Fibroblast of peridontal ligament (primary cell): Measurements from ENCODE around the gene FCHO1.

Source experiments
- DNase-seq: peaks from one replicate; pipeline ENCODE4 v3.0.0-alpha.2; 2010; ENCODE audit errors: extremely low read depth

Gene FCHO1

DNA sequence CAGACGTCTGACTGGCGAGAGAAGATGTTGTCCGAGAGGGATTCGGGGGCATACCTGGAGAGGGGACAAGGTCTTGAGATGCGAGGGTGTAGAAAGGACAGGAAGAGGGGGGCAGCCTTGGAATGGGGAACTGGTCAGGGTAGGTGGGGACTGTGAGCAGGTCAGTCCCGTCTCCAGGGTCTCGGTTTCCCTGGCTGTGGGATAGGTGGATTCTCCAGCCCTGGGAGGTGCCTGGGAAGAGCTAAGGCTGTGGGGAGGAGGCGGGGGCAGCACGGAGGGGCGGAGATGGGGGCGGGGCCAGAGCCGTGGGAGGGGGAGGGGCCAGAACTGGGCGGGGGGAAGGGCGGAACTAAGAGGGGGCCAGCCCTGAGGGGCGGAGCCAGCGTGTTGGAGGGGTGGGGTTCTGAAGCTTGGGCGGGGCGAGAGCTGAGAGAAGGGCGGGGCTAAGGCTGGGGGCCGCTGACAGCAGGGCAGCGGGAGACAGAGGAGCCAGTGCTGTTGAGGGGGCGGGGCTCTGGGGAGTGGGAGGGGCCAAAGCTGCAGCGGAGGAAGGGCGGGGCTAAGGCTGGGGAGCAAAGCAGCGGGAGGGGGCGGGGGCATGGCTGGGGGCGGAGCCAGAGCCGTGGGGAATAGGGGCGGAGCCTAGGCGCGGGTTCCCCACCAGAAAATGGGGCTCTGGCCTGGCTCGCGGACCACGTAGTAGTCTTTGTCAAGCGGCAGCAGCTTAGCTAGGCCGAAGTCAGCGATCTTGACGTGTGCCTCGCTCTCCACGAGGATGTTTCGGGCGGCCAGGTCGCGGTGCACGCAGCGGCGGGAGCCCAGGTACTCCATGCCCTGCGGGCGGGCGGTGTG lies 79.5 kb downstream of the FCHO1 start:
- no peak for DNase-seq

DNA sequence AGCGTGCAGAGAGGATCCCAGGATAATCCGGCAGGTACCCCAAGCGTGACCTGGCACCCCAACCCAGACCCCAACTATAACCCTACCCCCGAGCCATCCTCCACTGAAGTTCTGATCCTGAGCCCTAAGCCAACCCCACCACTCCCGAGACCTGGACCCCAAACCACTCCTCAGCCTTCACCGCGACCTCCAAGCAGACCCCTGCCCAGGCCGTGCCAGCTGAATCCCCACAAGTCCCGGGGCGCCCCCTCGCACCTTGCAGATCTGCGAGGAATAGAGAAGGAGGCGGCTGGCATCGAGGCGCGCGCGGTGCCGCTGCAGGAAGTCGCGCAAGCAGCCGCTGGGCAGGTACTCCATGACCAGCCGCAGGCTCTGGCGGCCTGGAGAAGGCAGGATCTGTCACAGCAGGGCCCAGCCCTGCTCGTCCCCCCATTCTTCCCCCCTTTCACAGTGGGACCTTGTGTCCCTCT lies 80.2 kb downstream of the FCHO1 start:
- no peak for DNase-seq

DNA sequence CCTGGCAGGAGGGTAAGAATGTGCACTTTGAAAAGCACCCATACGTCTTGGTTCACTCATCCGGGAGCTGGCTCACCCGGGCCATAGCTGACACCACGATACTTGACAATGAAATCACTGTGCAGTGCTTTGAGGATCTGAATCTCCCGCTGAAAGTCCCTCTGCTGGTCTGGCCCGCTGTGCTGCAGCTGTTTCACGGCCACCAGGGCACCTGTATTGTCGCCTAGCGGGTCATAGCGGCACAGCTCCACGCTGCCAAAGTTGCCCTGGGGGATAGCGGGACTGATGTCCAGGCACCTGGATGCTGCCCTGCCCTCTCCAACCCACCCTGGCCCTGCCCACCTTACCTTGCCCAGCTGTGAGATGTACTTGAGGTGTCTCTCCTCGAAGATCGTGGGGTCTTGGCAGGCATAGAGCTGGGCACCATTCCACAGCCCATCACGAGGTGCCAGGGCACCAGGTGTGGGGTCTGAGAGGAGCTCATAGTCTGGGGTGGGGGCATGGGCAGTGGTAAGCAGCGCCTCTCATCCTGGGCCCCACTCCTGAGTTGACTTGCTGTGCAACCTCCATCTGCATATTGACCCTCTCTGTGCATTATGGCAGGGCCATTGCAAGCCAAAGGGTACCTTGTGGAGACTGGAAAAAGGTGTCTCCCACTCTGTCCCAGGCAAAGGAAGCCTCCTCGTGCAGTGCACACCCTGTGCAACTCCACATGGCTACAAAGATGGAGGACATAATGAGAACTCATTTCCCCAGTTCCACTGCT lies 81.3 kb downstream of the FCHO1 start:
- DNase-seq: no peak

DNA sequence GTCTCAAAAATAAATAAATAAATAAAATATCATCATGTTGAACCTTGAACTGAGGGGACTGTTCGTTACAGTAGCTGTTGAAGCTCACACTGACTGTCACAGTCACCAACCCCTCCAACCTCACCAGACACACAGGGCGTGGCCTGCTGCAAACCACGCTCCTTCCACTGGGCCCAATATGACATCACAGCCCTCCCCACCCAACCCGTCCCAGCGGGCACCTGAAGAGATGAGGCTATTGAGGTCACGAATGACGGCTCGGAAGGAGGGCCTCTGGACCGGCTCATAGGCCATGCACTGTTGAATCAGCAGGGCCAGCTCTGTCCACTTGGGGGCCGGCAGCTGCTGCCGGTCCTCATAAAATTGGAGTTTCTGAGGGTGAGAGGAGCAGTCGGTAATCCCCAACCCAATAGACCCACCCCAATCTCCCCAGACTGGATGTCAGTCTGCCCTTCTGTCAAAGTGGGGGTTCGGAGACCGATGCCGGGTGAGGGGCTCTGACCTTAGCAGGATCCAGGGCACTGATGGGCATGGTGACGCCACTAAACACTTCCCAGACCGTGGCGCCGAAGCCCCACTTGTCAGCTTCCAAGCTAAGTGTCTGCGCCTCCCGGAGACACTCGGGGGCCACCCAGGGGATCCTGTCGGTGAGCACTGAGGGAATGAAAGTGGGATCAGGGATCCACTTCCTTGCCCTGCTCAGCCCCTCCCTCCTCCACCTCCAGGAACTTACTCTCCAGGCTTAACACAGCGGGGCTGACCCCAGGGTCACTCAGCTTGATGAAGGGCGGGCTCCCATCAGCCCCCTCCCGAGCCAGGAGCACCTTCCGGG lies 83.3 kb downstream of the FCHO1 start:
- no peak for DNase-seq

DNA sequence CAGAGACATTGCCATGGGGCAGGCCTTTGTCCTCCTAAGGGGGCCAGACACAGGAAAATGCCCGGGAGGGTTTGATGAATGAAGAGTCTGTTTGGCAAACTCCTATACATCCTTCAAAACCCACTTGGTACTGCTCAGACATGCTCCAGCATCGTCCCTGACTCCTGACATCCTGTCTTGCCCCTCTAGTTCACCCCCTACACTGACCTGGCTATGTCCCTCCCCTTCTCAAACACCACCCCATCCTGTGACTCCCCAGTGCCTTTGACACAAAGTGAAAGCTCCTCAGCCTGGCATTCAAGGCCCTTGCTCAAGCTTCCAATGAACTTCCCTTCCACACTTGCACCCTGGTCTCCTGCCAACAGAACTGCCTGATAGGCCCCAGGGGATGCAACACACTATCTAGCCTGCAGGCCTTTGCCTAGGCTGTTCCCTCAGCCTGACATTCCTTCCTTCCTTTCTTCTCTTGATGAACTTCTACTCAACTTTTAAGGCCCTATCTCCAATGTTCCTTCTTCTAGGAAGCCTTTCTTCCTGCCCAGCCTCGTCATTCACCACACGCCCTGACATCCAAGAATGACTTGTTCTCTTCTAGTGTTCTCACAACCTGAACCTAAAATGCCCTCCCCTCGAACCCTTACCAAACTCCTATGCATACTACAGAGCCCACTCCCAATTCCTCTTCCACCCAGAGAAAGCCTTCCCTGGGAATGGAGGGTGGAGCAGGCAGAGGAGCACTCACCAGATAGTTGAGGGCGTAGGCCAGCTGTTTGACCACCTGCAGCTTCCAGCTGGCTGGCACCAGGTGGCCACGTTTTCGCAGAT lies 84.1 kb downstream of the FCHO1 start:
- no peak for DNase-seq

DNA sequence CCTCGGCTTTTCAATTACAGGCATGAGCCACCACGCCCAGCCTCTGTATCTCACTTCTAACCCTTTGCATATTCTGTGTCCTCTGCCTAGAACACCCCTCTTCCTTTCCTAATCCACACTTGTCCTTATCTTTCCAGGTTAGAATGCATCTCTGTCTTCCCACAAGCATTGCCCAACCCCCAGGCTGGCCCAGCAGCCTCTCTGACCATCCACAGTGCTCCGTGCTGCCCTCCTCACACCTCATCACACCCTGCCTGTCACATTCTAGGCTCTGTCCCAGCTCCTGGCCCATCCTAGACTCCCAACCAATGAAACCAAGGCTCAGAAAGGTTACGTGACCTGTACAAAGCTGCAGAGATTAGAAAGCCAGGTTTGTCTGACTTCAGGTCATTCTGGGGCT lies 85.3 kb downstream of the FCHO1 start:
- DNase-seq: no peak

DNA sequence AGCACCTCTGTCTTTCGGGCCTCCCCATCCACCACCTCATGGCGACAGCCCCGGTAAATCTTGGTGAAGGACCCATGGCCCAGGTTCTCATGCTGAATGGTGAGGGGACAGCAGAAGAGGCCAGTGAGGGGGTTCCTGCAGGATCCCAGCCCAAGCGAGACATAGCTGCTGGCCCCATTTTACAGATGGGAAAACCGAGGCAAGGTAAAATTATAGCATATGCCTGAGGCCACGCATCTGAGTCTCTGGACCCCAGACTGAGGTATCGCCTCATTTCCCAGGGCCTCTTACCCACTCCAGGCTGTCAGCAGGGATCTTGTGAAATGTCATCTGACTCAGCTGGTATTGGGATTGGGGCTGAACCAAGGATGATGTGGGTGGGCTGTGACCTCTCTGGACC lies 86.7 kb downstream of the FCHO1 start:
- DNase-seq: no peak
